ENCODE measurements around the gene PPEF1. TPM values are rescaled to one million over a fixed set of nuclear protein-coding genes. Genes with fewer than 3 reads are reported as not detected.

The PPEF1 gene
- total RNA-seq, 1 donor from 2014 or later = 0.58 TPM

GRCh38 chrX:18789916-18790315, 82.5 kb downstream of the PPEF1 start:
- intact Hi-C loops (cut with micrococcal nuclease) = no loop called here
- TF ChIP-seq CTCF (IDR thresholded peaks at IDR 0.05; ENCODE audit: borderline replicate concordance) = no peak
- Histone ChIP-seq H3K27ac (replicated peaks) (no peak overlapping the region), H3K36me3 (no peaks in the 10 kb centered on the region), H3K4me3 (no peak overlapping the region), H3K9me3 (replicated peaks) (no peaks in the 10 kb centered on the region), H3K27me3 (ENCODE audit: low read depth) (no peaks in the 10 kb centered on the region), H3K4me1 (no peaks in the 10 kb centered on the region)
- DNase-seq = no peak

- H3K9me3 ChIP-seq (replicated peaks) = no peaks in the 10 kb centered on the region
- H3K4me1 ChIP-seq = no peaks in the 10 kb centered on the region
- no peaks in the 10 kb centered on the region for H3K36me3 ChIP-seq
- no peak for DNase-seq
- no peak overlapping the region for H3K4me3 ChIP-seq
- H3K27ac ChIP-seq (replicated peaks) = no peak overlapping the region
- H3K27me3 ChIP-seq (ENCODE audit: low read depth) = no peaks in the 10 kb centered on the region
- intact Hi-C loops (cut with micrococcal nuclease) = no loop called here
- TF ChIP-seq CTCF (IDR thresholded peaks at IDR 0.05; ENCODE audit: borderline replicate concordance) = no peak
These were observed 85.4 kb downstream of the PPEF1 start for GRCh38 chrX:18792828-18793227.

GRCh38 chrX:18793601-18794089, 86.2 kb downstream of the PPEF1 start:
- Histone ChIP-seq H3K4me3 (no peak overlapping the region), H3K36me3 (no peaks in the 10 kb centered on the region), H3K4me1 (no peaks in the 10 kb centered on the region), H3K9me3 (replicated peaks) (no peaks in the 10 kb centered on the region), H3K27ac (replicated peaks) (no peak overlapping the region), H3K27me3 (ENCODE audit: low read depth) (no peaks in the 10 kb centered on the region)
- TF ChIP-seq CTCF (IDR thresholded peaks at IDR 0.05; ENCODE audit: borderline replicate concordance) = no peak
- no peak for DNase-seq
- intact Hi-C loops (cut with micrococcal nuclease) = no loop called here

- intact Hi-C loops (cut with micrococcal nuclease) = no loop called here
- Histone ChIP-seq H3K4me1 (no peaks in the 10 kb centered on the region), H3K9me3 (replicated peaks) (no peaks in the 10 kb centered on the region), H3K4me3 (no peak overlapping the region), H3K27ac (replicated peaks) (no peak overlapping the region), H3K27me3 (ENCODE audit: low read depth) (no peaks in the 10 kb centered on the region), H3K36me3 (no peaks in the 10 kb centered on the region)
- TF ChIP-seq CTCF (IDR thresholded peaks at IDR 0.05; ENCODE audit: borderline replicate concordance) = no peak
- no peak for DNase-seq
These were observed 89.7 kb downstream of the PPEF1 start for GRCh38 chrX:18797141-18797540.

GRCh38 chrX:18799911-18800310, 92.5 kb downstream of the PPEF1 start:
- intact Hi-C loops (cut with micrococcal nuclease) = no loop called here

More at GRCh38 chrX:18799911-18800310, 92.5 kb downstream of the PPEF1 start:
- H3K4me1 ChIP-seq = no peaks in the 10 kb centered on the region
- no peaks in the 10 kb centered on the region for H3K9me3 ChIP-seq (replicated peaks)
- no peak for DNase-seq
- TF ChIP-seq CTCF (IDR thresholded peaks at IDR 0.05; ENCODE audit: borderline replicate concordance) = no peak
- no peaks in the 10 kb centered on the region for H3K27me3 ChIP-seq (ENCODE audit: low read depth)
- no peak overlapping the region for H3K27ac ChIP-seq (replicated peaks)
- H3K4me3 ChIP-seq = no peak overlapping the region
- no peaks in the 10 kb centered on the region for H3K36me3 ChIP-seq
